Measurements from ENCODE around the gene RTKN2. TPM values are rescaled to one million over a fixed set of nuclear protein-coding genes. Genes with fewer than 3 reads are reported as not detected.
"Not testable (repeated sequence)": the region's sequence is repeated elsewhere in the genome, so short reads cannot be mapped to it uniquely, and the experiment has no call there.

RTKN2 gene
- total RNA-seq, 2 experiments from 2014 or later: 2.2 to 2.6 TPM

GRCh38 chr10:62280392-62280791, 11.7 kb upstream of the RTKN2 start:
- H3K27me3 Mint-ChIP-seq (ENCODE audit: low read depth): peaks cover 18% of the 10 kb centered on the region
- H3K27ac Mint-ChIP-seq; ATAC-seq; H3K36me3 Mint-ChIP-seq (ENCODE audit: low read depth); H3K4me1 Mint-ChIP-seq (ENCODE audit: low read depth); H3K9me3 Mint-ChIP-seq (ENCODE audit: insufficient read depth); H3K4me3 Mint-ChIP-seq; CTCF ChIA-PET; DNase-seq; POLR2A ChIA-PET: not testable (repeated sequence)

GRCh38 chr10:62278441-62278910, 9.8 kb upstream of the RTKN2 start:
- H3K27me3 Mint-ChIP-seq (ENCODE audit: low read depth): peaks cover 13% of the 10 kb centered on the region
- no peaks in the 10 kb centered on the region for H3K9me3 Mint-ChIP-seq (ENCODE audit: insufficient read depth)
- no peaks in the 10 kb centered on the region for H3K4me1 Mint-ChIP-seq (ENCODE audit: low read depth)
- CTCF ChIA-PET: no interaction called here
- DNase-seq (no peak), ATAC-seq (no peak)
- no peak overlapping the region for H3K4me3 Mint-ChIP-seq
- no peaks in the 10 kb centered on the region for H3K36me3 Mint-ChIP-seq (ENCODE audit: low read depth)
- H3K27ac Mint-ChIP-seq: no peak overlapping the region
- POLR2A ChIA-PET: no interaction called here

- Mint-ChIP-seq H3K27ac (no peak overlapping the region), H3K9me3 (ENCODE audit: insufficient read depth) (no peaks in the 10 kb centered on the region), H3K4me1 (ENCODE audit: low read depth) (no peaks in the 10 kb centered on the region), H3K4me3 (no peak overlapping the region), H3K36me3 (ENCODE audit: low read depth) (no peaks in the 10 kb centered on the region), H3K27me3 (ENCODE audit: low read depth) (peaks cover 15% of the 10 kb centered on the region)
- ATAC-seq (no peak), DNase-seq (no peak)
- POLR2A ChIA-PET: no interaction called here
- CTCF ChIA-PET: no interaction called here
Observed at GRCh38 chr10:62277971-62278370, 9.3 kb upstream of the RTKN2 start.

- peaks cover 17% of the 10 kb centered on the region for H3K4me1 Mint-ChIP-seq (ENCODE audit: low read depth)
- no peak overlapping the region for H3K4me3 Mint-ChIP-seq
- no peak for DNase-seq
- CTCF ChIA-PET: interaction anchor here (1.0 to 2.3 kb wide), 2 partner anchors 98 to 167 kb away, joined by 3 to 5 read pairs; no protein-coding TSS in a partner anchor
- ATAC-seq: no peak
- H3K36me3 Mint-ChIP-seq (ENCODE audit: low read depth): no peaks in the 10 kb centered on the region
- H3K27ac Mint-ChIP-seq: no peak overlapping the region
- POLR2A ChIA-PET: interaction anchor here (0.6 kb wide), 1 partner anchor 224 kb away, joined by 3 read pairs; no protein-coding TSS in a partner anchor
- no peaks in the 10 kb centered on the region for H3K9me3 Mint-ChIP-seq (ENCODE audit: insufficient read depth)
- H3K27me3 Mint-ChIP-seq (ENCODE audit: low read depth): peaks cover 43% of the 10 kb centered on the region
Observed at GRCh38 chr10:62270020-62270419, 1.4 kb upstream of the RTKN2 start.

GRCh38 chr10:62268027-62268398, 631 bp downstream of the RTKN2 start:
- H3K36me3 Mint-ChIP-seq (ENCODE audit: low read depth): no peaks in the 10 kb centered on the region
- peaks cover 39% of the 10 kb centered on the region for H3K27me3 Mint-ChIP-seq (ENCODE audit: low read depth)
- peak overlapping the region; percentile 70 for H3K4me3 Mint-ChIP-seq
- DNase-seq (no peak), ATAC-seq (no peak)
- H3K4me1 Mint-ChIP-seq (ENCODE audit: low read depth): peaks cover 17% of the 10 kb centered on the region
- CTCF ChIA-PET: interaction anchor here (1.8 kb wide), 1 partner anchor 229 kb away, joined by 5 read pairs; no protein-coding TSS in a partner anchor
- H3K27ac Mint-ChIP-seq: no peak overlapping the region
- POLR2A ChIA-PET: no interaction called here
- H3K9me3 Mint-ChIP-seq (ENCODE audit: insufficient read depth): no peaks in the 10 kb centered on the region

GRCh38 chr10:62266611-62267010, 2.0 kb downstream of the RTKN2 start:
- POLR2A ChIA-PET: no interaction called here
- no peak for DNase-seq
- Mint-ChIP-seq H3K4me1 (ENCODE audit: low read depth) (peaks cover 17% of the 10 kb centered on the region), H3K27ac (no peak overlapping the region), H3K27me3 (ENCODE audit: low read depth) (peaks cover 34% of the 10 kb centered on the region), H3K4me3 (no peak overlapping the region), H3K9me3 (ENCODE audit: insufficient read depth) (no peaks in the 10 kb centered on the region), H3K36me3 (ENCODE audit: low read depth) (no peaks in the 10 kb centered on the region)
- no peak for ATAC-seq
- CTCF ChIA-PET: interaction anchor here (1.2 to 3.4 kb wide), 5 partner anchors 11 to 516 kb away, joined by 3 to 30 read pairs (median 8); no protein-coding TSS in a partner anchor

- no peak for ATAC-seq
- no peak for DNase-seq
- no peaks in the 10 kb centered on the region for H3K9me3 Mint-ChIP-seq (ENCODE audit: insufficient read depth)
- H3K27me3 Mint-ChIP-seq (ENCODE audit: low read depth): peaks cover 30% of the 10 kb centered on the region
- no peak overlapping the region for H3K4me3 Mint-ChIP-seq
- ChIA-PET POLR2A (no interaction called here), CTCF (interaction anchor here (1.2 to 3.4 kb wide), 6 partner anchors 11 to 515 kb away, joined by 3 to 30 read pairs (median 6); no protein-coding TSS in a partner anchor)
- H3K27ac Mint-ChIP-seq: no peak overlapping the region
- H3K36me3 Mint-ChIP-seq (ENCODE audit: low read depth): no peaks in the 10 kb centered on the region
- peaks cover 17% of the 10 kb centered on the region for H3K4me1 Mint-ChIP-seq (ENCODE audit: low read depth)
Observed at GRCh38 chr10:62266147-62266546, 2.5 kb downstream of the RTKN2 start.

GRCh38 chr10:62264702-62265436, 3.8 kb downstream of the RTKN2 start:
- ChIA-PET POLR2A (interaction anchor here (0.6 kb wide), 1 partner anchor 363 kb away, joined by 3 read pairs; the partner anchor contains the start of gene ARID5B), CTCF (interaction anchor here (0.6 to 3.6 kb wide), 21 partner anchors 8 to 514 kb away, joined by 3 to 30 read pairs (median 4); no protein-coding TSS in a partner anchor)
- ATAC-seq (no peak), DNase-seq (no peak)
- Mint-ChIP-seq H3K9me3 (ENCODE audit: insufficient read depth) (no peaks in the 10 kb centered on the region), H3K27me3 (ENCODE audit: low read depth) (peaks cover 26% of the 10 kb centered on the region), H3K36me3 (ENCODE audit: low read depth) (no peaks in the 10 kb centered on the region), H3K4me1 (ENCODE audit: low read depth) (peaks cover 17% of the 10 kb centered on the region), H3K4me3 (no peak overlapping the region), H3K27ac (no peak overlapping the region)

- Mint-ChIP-seq H3K36me3 (ENCODE audit: low read depth) (no peaks in the 10 kb centered on the region), H3K4me3 (no peak overlapping the region), H3K27ac (no peak overlapping the region), H3K9me3 (ENCODE audit: insufficient read depth) (no peaks in the 10 kb centered on the region), H3K4me1 (ENCODE audit: low read depth) (peaks cover 12% of the 10 kb centered on the region), H3K27me3 (ENCODE audit: low read depth) (peaks cover 26% of the 10 kb centered on the region)
- DNase-seq (no peak), ATAC-seq (no peak)
- ChIA-PET CTCF (interaction anchor here (1.2 to 3.6 kb wide), 14 partner anchors 9 to 513 kb away, joined by 3 to 30 read pairs (median 4); no protein-coding TSS in a partner anchor), POLR2A (no interaction called here)
Observed at GRCh38 chr10:62264126-62264525, 4.5 kb downstream of the RTKN2 start.

GRCh38 chr10:62261666-62262065, 7.0 kb downstream of the RTKN2 start:
- H3K4me3 Mint-ChIP-seq: no peak overlapping the region
- ATAC-seq: no peak
- CTCF ChIA-PET: interaction anchor here (1.1 to 1.6 kb wide), 5 partner anchors 16 to 223 kb away, joined by 3 to 5 read pairs (median 4); no protein-coding TSS in a partner anchor
- no peak overlapping the region for H3K27ac Mint-ChIP-seq
- H3K27me3 Mint-ChIP-seq (ENCODE audit: low read depth): peaks cover 19% of the 10 kb centered on the region
- H3K4me1 Mint-ChIP-seq (ENCODE audit: low read depth): peaks cover 1% of the 10 kb centered on the region
- no peaks in the 10 kb centered on the region for H3K36me3 Mint-ChIP-seq (ENCODE audit: low read depth)
- POLR2A ChIA-PET: no interaction called here
- no peak for DNase-seq
- no peaks in the 10 kb centered on the region for H3K9me3 Mint-ChIP-seq (ENCODE audit: insufficient read depth)

GRCh38 chr10:62259998-62260397, 8.6 kb downstream of the RTKN2 start:
- Mint-ChIP-seq H3K9me3 (ENCODE audit: insufficient read depth) (no peaks in the 10 kb centered on the region), H3K4me1 (ENCODE audit: low read depth) (no peaks in the 10 kb centered on the region), H3K27ac (no peak overlapping the region), H3K36me3 (ENCODE audit: low read depth) (no peaks in the 10 kb centered on the region), H3K27me3 (ENCODE audit: low read depth) (peaks cover 14% of the 10 kb centered on the region), H3K4me3 (no peak overlapping the region)
- ChIA-PET POLR2A (interaction anchor here (0.6 kb wide), 1 partner anchor 795 kb away, joined by 3 read pairs; no protein-coding TSS in a partner anchor), CTCF (interaction anchor here (0.6 kb wide), 1 partner anchor 1064 kb away, joined by 4 read pairs; no protein-coding TSS in a partner anchor)
- no peak for ATAC-seq
- no peak for DNase-seq

GRCh38 chr10:62259456-62259855, 9.2 kb downstream of the RTKN2 start:
- ATAC-seq (no peak), DNase-seq (no peak)
- H3K9me3 Mint-ChIP-seq (ENCODE audit: insufficient read depth): no peaks in the 10 kb centered on the region
- POLR2A ChIA-PET: no interaction called here
- H3K4me3 Mint-ChIP-seq: no peak overlapping the region
- H3K27me3 Mint-ChIP-seq (ENCODE audit: low read depth): peaks cover 14% of the 10 kb centered on the region
- CTCF ChIA-PET: no interaction called here
- no peaks in the 10 kb centered on the region for H3K4me1 Mint-ChIP-seq (ENCODE audit: low read depth)
- no peaks in the 10 kb centered on the region for H3K36me3 Mint-ChIP-seq (ENCODE audit: low read depth)
- H3K27ac Mint-ChIP-seq: no peak overlapping the region
